GM18507 (cell line): ENCODE measurements around the gene EHD1.
A peak's percentile ranks its signal among the peaks of the same experiment; 100 is the strongest.

Source experiments
- DNase-seq: peaks from one replicate; pipeline ENCODE4 v3.0.0; 2011; ENCODE audit warnings: low read depth; ENCODE audit not compliant: insufficient read length; ENCODE audit errors: extremely low spot score
- FAIRE-seq: peaks from 2 replicates; lab custom pipeline; 2011; peaks lifted over from hg19 to GRCh38; lab: Jason Lieb, UNC

Gene EHD1

GRCh38 chr11:64892838-64893193, 14.4 kb upstream of the EHD1 start:
- no peak for FAIRE-seq

GRCh38 chr11:64892411-64892831, 14.0 kb upstream of the EHD1 start:
- DNase-seq (no peak), FAIRE-seq (no peak)

More at GRCh38 chr11:64892838-64893193, 14.4 kb upstream of the EHD1 start:
- DNase-seq = no peak

GRCh38 chr11:64891880-64892279, 13.5 kb upstream of the EHD1 start:
- DNase-seq (no peak), FAIRE-seq (no peak)

- no peak for DNase-seq
- no peak for FAIRE-seq
These were observed 12.9 kb upstream of the EHD1 start for GRCh38 chr11:64891215-64891848.

- DNase-seq = no peak
- no peak for FAIRE-seq
These were observed 12.1 kb upstream of the EHD1 start for GRCh38 chr11:64890522-64890939.

- no peak for FAIRE-seq
- DNase-seq = no peak
These were observed 10.5 kb upstream of the EHD1 start for GRCh38 chr11:64888729-64889511.

GRCh38 chr11:64888406-64888728, 9.9 kb upstream of the EHD1 start:
- no peak for FAIRE-seq
- no peak for DNase-seq

GRCh38 chr11:64887757-64888405, 9.5 kb upstream of the EHD1 start:
- peak; percentile 78 for DNase-seq
- peak; percentile 70 for FAIRE-seq

- no peak for FAIRE-seq
- no peak for DNase-seq
These were observed 8.9 kb upstream of the EHD1 start for GRCh38 chr11:64887234-64887756.

- FAIRE-seq (no peak), DNase-seq (no peak)
These were observed 7.2 kb upstream of the EHD1 start for GRCh38 chr11:64885367-64886286.

- no peak for DNase-seq
- no peak for FAIRE-seq
These were observed 5.6 kb upstream of the EHD1 start for GRCh38 chr11:64884019-64884418.

GRCh38 chr11:64883575-64883974, 5.2 kb upstream of the EHD1 start:
- no peak for DNase-seq
- no peak for FAIRE-seq

GRCh38 chr11:64882243-64882642, 3.8 kb upstream of the EHD1 start:
- FAIRE-seq = no peak
- no peak for DNase-seq

GRCh38 chr11:64881476-64881875, 3.1 kb upstream of the EHD1 start:
- no peak for FAIRE-seq
- DNase-seq = no peak

GRCh38 chr11:64880240-64881001, 2.0 kb upstream of the EHD1 start:
- DNase-seq = no peak
- FAIRE-seq = peak; percentile 81

- DNase-seq (no peak), FAIRE-seq (peak; percentile 38)
These were observed 951 bp upstream of the EHD1 start for GRCh38 chr11:64879244-64879900.

- no peak for FAIRE-seq
- no peak for DNase-seq
These were observed 263 bp downstream of the EHD1 start for GRCh38 chr11:64878223-64878493.

GRCh38 chr11:64877390-64878222, 815 bp downstream of the EHD1 start:
- FAIRE-seq (peak; percentile 76), DNase-seq (peak; percentile 44)
